Caki2 (cell line): ENCODE results near the gene CCZ1B. TPM values are rescaled to one million over a fixed set of nuclear protein-coding genes. Genes with fewer than 3 reads are reported as not detected.
"Not testable (repeated sequence)": the region's sequence is repeated elsewhere in the genome, so short reads cannot be mapped to it uniquely, and the experiment has no call there.

Experiments
- DNase-seq: peaks from one replicate; pipeline ENCODE4 v3.0.0-alpha.2; 2015; ENCODE audit warnings: low read depth
- in situ Hi-C: cut with HindIII; loops from 2 replicates; pipeline ENCODE4 v1.10.0; 2016; ENCODE audit warnings: low sequenced_read_pairs, low pct_unique_long_range_greater_than_20kb, mixed read lengths
- total RNA-seq: library from RNA; depleted of rRNA; stranded (reverse); fragments of >200 nt; shearing (Covaris generic); gene quantifications from 2 replicates; pipeline ENCODE4 v1.2.3, GENCODE V29; 2014; ENCODE audit warnings: low replicate concordance

Gene CCZ1B
- total RNA-seq, 1 experiment from 2014 or later = 86.9 TPM

- in situ Hi-C loops, DNase-seq: not testable (repeated sequence)
Measured at GRCh38 chr7:6837081-6837480, 11.0 kb upstream of the CCZ1B start.

- in situ Hi-C loops, DNase-seq: not testable (repeated sequence)
Measured at GRCh38 chr7:6835521-6835920, 9.4 kb upstream of the CCZ1B start.

GRCh38 chr7:6833636-6834035 is 7.6 kb upstream of the CCZ1B start:
- in situ Hi-C loops = no loop called here
- DNase-seq = no peak

GRCh38 chr7:6831018-6831725 is 5.1 kb upstream of the CCZ1B start:
- in situ Hi-C loops = no loop called here
- DNase-seq = no peak

GRCh38 chr7:6830026-6830425 is 4.0 kb upstream of the CCZ1B start:
- in situ Hi-C loops, DNase-seq: not testable (repeated sequence)

- DNase-seq, in situ Hi-C loops: not testable (repeated sequence)
Measured at GRCh38 chr7:6829616-6830015, 3.5 kb upstream of the CCZ1B start.

- DNase-seq, in situ Hi-C loops: not testable (repeated sequence)
Measured at GRCh38 chr7:6827180-6827579, 1.1 kb upstream of the CCZ1B start.

- DNase-seq, in situ Hi-C loops: not testable (repeated sequence)
Measured at GRCh38 chr7:6825236-6826125, 594 bp downstream of the CCZ1B start.

GRCh38 chr7:6821622-6822021 is 4.5 kb downstream of the CCZ1B start:
- in situ Hi-C loops, DNase-seq: not testable (repeated sequence)

- DNase-seq, in situ Hi-C loops: not testable (repeated sequence)
Measured at GRCh38 chr7:6815470-6815869, 10.6 kb downstream of the CCZ1B start.

- in situ Hi-C loops, DNase-seq: not testable (repeated sequence)
Measured at GRCh38 chr7:6813011-6813410, 13.1 kb downstream of the CCZ1B start.

- in situ Hi-C loops, DNase-seq: not testable (repeated sequence)
Measured at GRCh38 chr7:6807959-6808358, 18.1 kb downstream of the CCZ1B start.

GRCh38 chr7:6807393-6807918 is 18.6 kb downstream of the CCZ1B start:
- DNase-seq, in situ Hi-C loops: not testable (repeated sequence)

GRCh38 chr7:6800331-6800730 is 25.7 kb downstream of the CCZ1B start:
- DNase-seq, in situ Hi-C loops: not testable (repeated sequence)

- DNase-seq, in situ Hi-C loops: not testable (repeated sequence)
Measured at GRCh38 chr7:6799887-6800286, 26.2 kb downstream of the CCZ1B start.

- DNase-seq, in situ Hi-C loops: not testable (repeated sequence)
Measured at GRCh38 chr7:6798047-6798446, 28.0 kb downstream of the CCZ1B start.

GRCh38 chr7:6797218-6797617 is 28.9 kb downstream of the CCZ1B start:
- DNase-seq, in situ Hi-C loops: not testable (repeated sequence)

GRCh38 chr7:6794276-6794675 is 31.8 kb downstream of the CCZ1B start:
- in situ Hi-C loops = not testable (repeated sequence)

More at GRCh38 chr7:6794276-6794675, 31.8 kb downstream of the CCZ1B start:
- not testable (repeated sequence) for DNase-seq
